HEK293 (cell line): ENCODE data around the gene TMIGD1.

Experiments used
- CTCF ChIA-PET: fragments of 350-600 bp; formaldehyde crosslinking; extraction: SDS; loops from one replicate; lab custom pipeline; 2021; ENCODE audit warnings: antibody characterized with exemption; lab: Yijun Ruan, JAX
- POLR2A ChIA-PET: fragments of 300-600 bp; formaldehyde crosslinking; extraction: SDS; loops from one replicate; lab custom pipeline; 2020; ENCODE audit warnings: antibody characterized with exemption, inconsistent platforms; lab: Yijun Ruan, JAX
- H3K27ac ChIP-seq: fragments of 200-500 bp; sonication (Bioruptor generic); 2 replicates; pipeline ENCODE4 v1.5.1; 2014; ENCODE audit warnings: low read depth, low read length, control low read depth, inconsistent platforms; ENCODE audit errors: extremely low read depth
- H3K36me3 ChIP-seq, 2 experiments: fragments of 200-500 bp in 1 of 2; sonication (Bioruptor generic) in 1 of 2; 1 replicate in 1 of 2; 2 replicates in 1 of 2; pipeline ENCODE4 v1.5.1; 2014 to 2017; ENCODE audit warnings: inconsistent platforms in 2 of 2, low read length in 2 of 2; ENCODE audit not compliant: control insufficient read depth in 2 of 2, insufficient read depth in 1 of 2
- H3K4me1 ChIP-seq: fragments of 200-500 bp; sonication (Bioruptor generic); 2 replicates; pipeline ENCODE4 v1.5.1; 2014; ENCODE audit warnings: mild to moderate bottlenecking, low read length, inconsistent platforms; ENCODE audit not compliant: control insufficient read depth, insufficient read depth
- H3K4me3 ChIP-seq: 2 replicates; pipeline ENCODE4 v1.5.1; 2011; ENCODE audit warnings: low read depth, mild to moderate bottlenecking, control low read depth, low read length, moderate library complexity
- H3K9me3 ChIP-seq: fragments of 200-500 bp; sonication (Bioruptor generic); 2 replicates; pipeline ENCODE4 v1.5.1; 2014; ENCODE audit warnings: low read depth, low read length, inconsistent platforms; ENCODE audit not compliant: control insufficient read depth, insufficient read depth
- GLIS1 ChIP-seq: fragments of 450-650 bp; formaldehyde crosslinking; IDR thresholded peaks from 2 replicates; pipeline ENCODE4 v1.5.1; 2016; ENCODE audit warnings: missing biosample characterization, missing genetic modification characterization
- HOXC10 ChIP-seq: sonication (generic); formaldehyde crosslinking; IDR thresholded peaks from 2 replicates; pipeline ENCODE4 v1.8.1; 2023; ENCODE audit warnings: mild to moderate bottlenecking, missing genetic modification reagents
- KLF10 ChIP-seq: fragments of 450-650 bp; IDR thresholded peaks from 2 replicates; pipeline ENCODE4 v1.5.1; 2018; ENCODE audit warnings: missing biosample characterization, mild to moderate bottlenecking, missing genetic modification characterization
- KLF16 ChIP-seq: fragments of 450-650 bp; formaldehyde crosslinking; IDR thresholded peaks from 2 replicates; pipeline ENCODE4 v1.5.1; 2017; ENCODE audit warnings: missing biosample characterization, missing genetic modification characterization
- SCRT2 ChIP-seq: fragments of 450-650 bp; formaldehyde crosslinking; IDR thresholded peaks from 2 replicates; pipeline ENCODE4 v1.5.1; 2016; ENCODE audit warnings: missing biosample characterization, missing genetic modification characterization
- SP2 ChIP-seq: fragments of 450-650 bp; formaldehyde crosslinking; IDR thresholded peaks from 2 replicates; pipeline ENCODE4 v1.5.1; 2016; ENCODE audit warnings: missing biosample characterization, missing genetic modification characterization
- YY1 ChIP-seq: fragments of 450-650 bp; formaldehyde crosslinking; IDR thresholded peaks from 2 replicates; pipeline ENCODE4 v1.5.1; 2018; ENCODE audit warnings: missing biosample characterization, missing genetic modification characterization
- YY2 ChIP-seq: fragments of 450-650 bp; formaldehyde crosslinking; IDR thresholded peaks from 2 replicates; pipeline ENCODE4 v1.5.1; 2016; ENCODE audit warnings: missing biosample characterization, missing genetic modification characterization
- ZBTB20 ChIP-seq: fragments of 450-650 bp; formaldehyde crosslinking; IDR thresholded peaks from 2 replicates; pipeline ENCODE4 v1.5.1; 2016; ENCODE audit warnings: missing biosample characterization, missing genetic modification characterization
- ZEB2 ChIP-seq: fragments of 450-650 bp; formaldehyde crosslinking; IDR thresholded peaks from 2 replicates; pipeline ENCODE4 v1.5.1; 2016; ENCODE audit warnings: missing biosample characterization, missing genetic modification characterization
- ZFHX2 ChIP-seq: fragments of 450-650 bp; formaldehyde crosslinking; conservative IDR thresholded peaks from 2 replicates; pipeline ENCODE4 v1.5.1; 2016; ENCODE audit warnings: missing biosample characterization, missing genetic modification characterization
- ZFP37 ChIP-seq: fragments of 450-650 bp; formaldehyde crosslinking; IDR thresholded peaks from 2 replicates; pipeline ENCODE4 v1.5.1; 2016; ENCODE audit warnings: missing biosample characterization, missing genetic modification characterization
- ZFP69B ChIP-seq: fragments of 450-650 bp; formaldehyde crosslinking; IDR thresholded peaks from 2 replicates; pipeline ENCODE4 v1.5.1; 2016; ENCODE audit warnings: missing biosample characterization, missing genetic modification characterization
- ZIC2 ChIP-seq: fragments of 450-650 bp; formaldehyde crosslinking; IDR thresholded peaks from 2 replicates; pipeline ENCODE4 v1.5.1; 2016; ENCODE audit warnings: missing biosample characterization, missing genetic modification characterization
- ZNF138 ChIP-seq: fragments of 450-650 bp; formaldehyde crosslinking; IDR thresholded peaks from 2 replicates; pipeline ENCODE4 v1.5.1; 2016; ENCODE audit warnings: missing biosample characterization, missing genetic modification characterization, borderline replicate concordance
- ZNF2 ChIP-seq: fragments of 450-650 bp; formaldehyde crosslinking; IDR thresholded peaks from 2 replicates; pipeline ENCODE4 v1.5.1; 2016; ENCODE audit warnings: missing biosample characterization, missing genetic modification characterization
- ZNF202 ChIP-seq: fragments of 450-650 bp; formaldehyde crosslinking; IDR thresholded peaks from 2 replicates; pipeline ENCODE4 v1.5.1; 2016; ENCODE audit warnings: missing biosample characterization, missing genetic modification characterization, borderline replicate concordance
- ZNF221 ChIP-seq: fragments of 450-650 bp; formaldehyde crosslinking; IDR thresholded peaks from 2 replicates; pipeline ENCODE4 v1.5.1; 2017; ENCODE audit warnings: missing biosample characterization, missing genetic modification characterization, borderline replicate concordance
- ZNF274 ChIP-seq, 2 experiments: fragments of 200-500 bp in 1 of 2; fragments of 450-650 bp in 1 of 2; sonication (Bioruptor generic) in 1 of 2; formaldehyde crosslinking in 1 of 2; IDR thresholded peaks; 2 replicates each; pipeline versions ENCODE4 v1.5.1 to v1.6.1; 2014 to 2016; ENCODE audit warnings: borderline replicate concordance in 1 of 2, inconsistent platforms in 1 of 2, low read length in 1 of 2, missing biosample characterization in 1 of 2, missing genetic modification characterization in 1 of 2
- ZNF280C ChIP-seq: fragments of 450-650 bp; formaldehyde crosslinking; IDR thresholded peaks from 2 replicates; pipeline ENCODE4 v1.5.1; 2016; ENCODE audit warnings: missing biosample characterization, missing genetic modification characterization
- ZNF311 ChIP-seq: fragments of 450-650 bp; formaldehyde crosslinking; IDR thresholded peaks from 2 replicates; pipeline ENCODE4 v1.5.1; 2017; ENCODE audit warnings: missing biosample characterization, missing genetic modification characterization, borderline replicate concordance
- ZNF350 ChIP-seq: fragments of 450-650 bp; formaldehyde crosslinking; IDR thresholded peaks from 2 replicates; pipeline ENCODE4 v1.5.0; 2017; ENCODE audit warnings: missing biosample characterization, mild to moderate bottlenecking, missing genetic modification characterization
- ZNF394 ChIP-seq: fragments of 450-650 bp; formaldehyde crosslinking; IDR thresholded peaks from 2 replicates; pipeline ENCODE4 v1.5.1; 2016; ENCODE audit warnings: missing biosample characterization, missing genetic modification characterization, mild to moderate bottlenecking, moderate library complexity, borderline replicate concordance
- ZNF423 ChIP-seq: fragments of 450-650 bp; formaldehyde crosslinking; IDR thresholded peaks from 2 replicates; pipeline ENCODE4 v1.5.1; 2016; ENCODE audit warnings: missing biosample characterization, missing genetic modification characterization
- ZNF48 ChIP-seq: fragments of 450-650 bp; formaldehyde crosslinking; IDR thresholded peaks from 2 replicates; pipeline ENCODE4 v1.5.1; 2016; ENCODE audit warnings: missing biosample characterization, missing genetic modification characterization
- ZNF501 ChIP-seq: fragments of 450-650 bp; formaldehyde crosslinking; IDR thresholded peaks from 2 replicates; pipeline ENCODE4 v1.5.1; 2016; ENCODE audit warnings: missing biosample characterization, missing genetic modification characterization
- ZNF585B ChIP-seq: fragments of 450-650 bp; formaldehyde crosslinking; IDR thresholded peaks from 2 replicates; pipeline ENCODE4 v1.5.1; 2016; ENCODE audit warnings: missing biosample characterization, missing genetic modification characterization
- ZNF600 ChIP-seq: fragments of 450-650 bp; formaldehyde crosslinking; IDR thresholded peaks from 2 replicates; pipeline ENCODE4 v1.5.1; 2016; ENCODE audit warnings: missing biosample characterization, missing genetic modification characterization
- ZNF610 ChIP-seq: fragments of 450-650 bp; formaldehyde crosslinking; IDR thresholded peaks from 2 replicates; pipeline ENCODE4 v1.5.1; 2016; ENCODE audit warnings: missing biosample characterization, missing genetic modification characterization, borderline replicate concordance
- ZNF660 ChIP-seq: fragments of 450-650 bp; IDR thresholded peaks from 2 replicates; pipeline ENCODE4 v1.5.1; 2018; ENCODE audit warnings: missing biosample characterization, mild to moderate bottlenecking, missing genetic modification characterization
- ZNF792 ChIP-seq: fragments of 450-650 bp; formaldehyde crosslinking; IDR thresholded peaks from 2 replicates; pipeline ENCODE4 v1.5.1; 2016; ENCODE audit warnings: missing biosample characterization, missing genetic modification characterization
- ZSCAN16 ChIP-seq: fragments of 450-650 bp; formaldehyde crosslinking; IDR thresholded peaks from 2 replicates; pipeline ENCODE4 v1.5.1; 2016; ENCODE audit warnings: missing biosample characterization, missing genetic modification characterization
- ZSCAN30 ChIP-seq: fragments of 450-650 bp; IDR thresholded peaks from 2 replicates; pipeline ENCODE4 v1.5.1; 2018; ENCODE audit warnings: missing biosample characterization, mild to moderate bottlenecking, missing genetic modification characterization, moderate library complexity
- TF ChIP-seq, protein P1 (sequence below): fragments of 450-650 bp; formaldehyde crosslinking; IDR thresholded peaks from 2 replicates; pipeline ENCODE4 v1.5.1; 2016; ENCODE audit warnings: missing biosample characterization, missing genetic modification characterization

The TMIGD1 gene

GRCh38 chr17:30378825-30379302 lies 45.0 kb upstream of the TMIGD1 start, which contains the start of gene CPD:
CPD (plus strand) TSS chr17:30378927; CDS start chr17:30378981, 54 bp downstream.
- CTCF ChIA-PET: interaction anchor here (0.7 to 3.4 kb wide), 4 partner anchors 8 to 262 kb away, joined by 4 to 17 read pairs (median 6); partner anchors contain the start of gene NSRP1
- peak within 1 kb of the TSS; percentile 86 for H3K27ac ChIP-seq
- TF ChIP-seq ZNF138 (tag by site-specific recombination) (no peak), ZFHX2 (tag by site-specific recombination) (0 out of 2 replicates have a peak, but pooled peaks have one; percentile 13), ZNF311 (tag by site-specific recombination) (no peak), ZNF48 (tag by site-specific recombination) (no peak), ZNF280C (tag by site-specific recombination) (no peak), KLF10 (tag by site-specific recombination) (peak; percentile 43), ZNF423 (tag by site-specific recombination) (peak; percentile 34; the same call in 1 of the 2 replicates), ZNF501 (tag by site-specific recombination) (peak; percentile 35; the same call in 1 of the 2 replicates), ZNF350 (tag by site-specific recombination) (no peak), SCRT2 (tag by site-specific recombination) (peak; percentile 97), GLIS1 (tag by site-specific recombination) (peak; percentile 76), YY2 (tag by site-specific recombination) (peak; percentile 82), ZFP69B (tag by site-specific recombination) (peak; percentile 4; the same call in 1 of the 2 replicates), ZEB2 (tag by site-specific recombination) (peak; percentile 67), ZNF2 (no peak), ZNF202 (tag by site-specific recombination) (no peak), ZBTB20 (tag by site-specific recombination) (peak; percentile 45; the same call in 1 of the 2 replicates), SP2 (tag by site-specific recombination) (peak; percentile 89), YY1 (tag by site-specific recombination) (peak; percentile 81), ZNF660 (tag by site-specific recombination) (peak; percentile 82), ZSCAN16 (tag by site-specific recombination) (0 out of 2 replicates have a peak, but pooled peaks have one; percentile 12), ZIC2 (tag by site-specific recombination) (peak; percentile 79), ZSCAN30 (tag by site-specific recombination) (peak; percentile 82), ZNF394 (tag by site-specific recombination) (no peak), ZNF221 (no peak), ZNF274 (IDR thresholded peaks at IDR 0.05; ENCODE audit: low read length) (no peak), ZNF274 (tag by site-specific recombination; IDR thresholded peaks at IDR 0.05; ENCODE audit: borderline replicate concordance) (no peak), ZNF585B (tag by site-specific recombination) (no peak), ZNF600 (tag by site-specific recombination) (no peak), ZNF792 (tag by site-specific recombination) (no peak), HOXC10 (CRISPR knock-in tag) (peak; percentile 77; the same call in 1 of the 2 replicates), ZFP37 (tag by site-specific recombination) (peak; percentile 85), KLF16 (tag by site-specific recombination) (peak; percentile 62), ZNF610 (tag by site-specific recombination) (peak; percentile 71; the same call in 1 of the 2 replicates)
- TF ChIP-seq, protein P1, sequence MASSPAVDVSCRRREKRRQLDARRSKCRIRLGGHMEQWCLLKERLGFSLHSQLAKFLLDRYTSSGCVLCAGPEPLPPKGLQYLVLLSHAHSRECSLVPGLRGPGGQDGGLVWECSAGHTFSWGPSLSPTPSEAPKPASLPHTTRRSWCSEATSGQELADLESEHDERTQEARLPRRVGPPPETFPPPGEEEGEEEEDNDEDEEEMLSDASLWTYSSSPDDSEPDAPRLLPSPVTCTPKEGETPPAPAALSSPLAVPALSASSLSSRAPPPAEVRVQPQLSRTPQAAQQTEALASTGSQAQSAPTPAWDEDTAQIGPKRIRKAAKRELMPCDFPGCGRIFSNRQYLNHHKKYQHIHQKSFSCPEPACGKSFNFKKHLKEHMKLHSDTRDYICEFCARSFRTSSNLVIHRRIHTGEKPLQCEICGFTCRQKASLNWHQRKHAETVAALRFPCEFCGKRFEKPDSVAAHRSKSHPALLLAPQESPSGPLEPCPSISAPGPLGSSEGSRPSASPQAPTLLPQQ: peak; percentile 89

More at GRCh38 chr17:30378825-30379302, 45.0 kb upstream of the TMIGD1 start, which contains the start of gene CPD:
- peaks cover 0 to 3% of the 10 kb centered on the region in 2 experiments; a peak in 2 of 3 replicates for H3K36me3 ChIP-seq
- POLR2A ChIA-PET: interaction anchor here (0.6 to 2.4 kb wide), 5 partner anchors 11 to 1881 kb away, joined by 3 to 8 read pairs (median 5); no protein-coding TSS in a partner anchor
- peaks cover 36% of the 10 kb centered on the region for H3K4me1 ChIP-seq
- no peaks in the 10 kb centered on the region for H3K9me3 ChIP-seq
- H3K4me3 ChIP-seq: peak within 1 kb of the TSS; percentile 88
